Stimulated activated CD8-positive, alpha-beta memory T cell treated with anti-CD3 and anti-CD28 coated beads, Interleukin-7, amount 100 ng/mL, for 48 hours (primary cell): ENCODE results near the gene ANXA7.

ENCODE experiments used
- DNase-seq, 2 donors: peaks; one replicate each; pipeline ENCODE4 v3.0.0-alpha.2; 2020; ENCODE audit warnings: low read depth in 1 of 2; ENCODE audit errors: extremely low read depth in 1 of 2

Gene ANXA7

GRCh38 chr10:73413528-73414229 is at the start of gene ANXA7:
Gene ANXA7, minus strand, starts transcription at chr10:73414058. Its CDS starts 13,202 bp downstream, at chr10:73400856.
- DNase-seq = peak; percentile 91

GRCh38 chr10:73460897-73461296 is 47.0 kb upstream of the ANXA7 start:
- DNase-seq = no peak

GRCh38 chr10:73459683-73460314 is 45.9 kb upstream of the ANXA7 start:
- DNase-seq = no peak

- no peak for DNase-seq
These were observed 42.5 kb upstream of the ANXA7 start for GRCh38 chr10:73456187-73456890.

- DNase-seq = no peak
These were observed 35.3 kb upstream of the ANXA7 start for GRCh38 chr10:73449113-73449512.

GRCh38 chr10:73448384-73448783 is 34.5 kb upstream of the ANXA7 start:
- no peak for DNase-seq

GRCh38 chr10:73446926-73447325 is 33.1 kb upstream of the ANXA7 start:
- no peak for DNase-seq

- DNase-seq = no peak
These were observed 30.6 kb upstream of the ANXA7 start for GRCh38 chr10:73444457-73444856.

- DNase-seq = no peak
These were observed 25.9 kb upstream of the ANXA7 start for GRCh38 chr10:73439605-73440312.

- no peak for DNase-seq
These were observed 25.2 kb upstream of the ANXA7 start for GRCh38 chr10:73439055-73439454.

GRCh38 chr10:73433538-73433867 is 19.6 kb upstream of the ANXA7 start, which contains the start of gene MSS51:
Gene MSS51, minus strand, starts transcription at chr10:73433561. Its CDS starts 5,277 bp downstream, at chr10:73428284.
- DNase-seq = no peak

GRCh38 chr10:73432646-73433537 is 19.0 kb upstream of the ANXA7 start:
- DNase-seq = no peak

- DNase-seq = no peak
These were observed 12.5 kb upstream of the ANXA7 start for GRCh38 chr10:73426318-73426717.

GRCh38 chr10:73424478-73424877 is 10.6 kb upstream of the ANXA7 start:
- no peak for DNase-seq

- no peak for DNase-seq
These were observed 9.5 kb upstream of the ANXA7 start for GRCh38 chr10:73423309-73423708.

- DNase-seq = no peak
These were observed 2.7 kb upstream of the ANXA7 start for GRCh38 chr10:73416571-73416970.

GRCh38 chr10:73414230-73414945 is 530 bp upstream of the ANXA7 start:
- DNase-seq = no peak

GRCh38 chr10:73413108-73413527 is 740 bp downstream of the ANXA7 start:
- peak in 1 of 2 donors; percentile 21 for DNase-seq

- no peak for DNase-seq
These were observed 3.0 kb downstream of the ANXA7 start for GRCh38 chr10:73410897-73411296.
